Transverse colon (tissue), 4 donors: ENCODE measurements around the gene PPP1R14B.

ENCODE experiments used
- EP300 ChIP-seq: sonication (generic); formaldehyde crosslinking; IDR thresholded peaks from one replicate; pipeline ENCODE4 v1.6.1; 2017; ENCODE audit warnings: antibody characterized with exemption, low read depth
- POLR2AphosphoS5 ChIP-seq, 3 donors: sonication (generic); formaldehyde crosslinking; IDR thresholded peaks; one replicate each; pipeline ENCODE4 v1.6.1; 2016; ENCODE audit warnings: antibody characterized with exemption in 3 of 3
- TF ChIP-seq, protein P1 (sequence below), 5 experiments: fragments of 200-600 bp in 3 of 5; fragments of 450-650 bp in 2 of 5; sonication (generic) in 3 of 5; IDR thresholded peaks; 1 replicate in 2 of 5; 2 replicates in 3 of 5; pipeline ENCODE4 v1.5.1; 2016 to 2017; ENCODE audit warnings: antibody characterized with exemption in 5 of 5, inconsistent platforms in 3 of 5, mild to moderate bottlenecking in 2 of 5, moderate library complexity in 1 of 5

DNA sequence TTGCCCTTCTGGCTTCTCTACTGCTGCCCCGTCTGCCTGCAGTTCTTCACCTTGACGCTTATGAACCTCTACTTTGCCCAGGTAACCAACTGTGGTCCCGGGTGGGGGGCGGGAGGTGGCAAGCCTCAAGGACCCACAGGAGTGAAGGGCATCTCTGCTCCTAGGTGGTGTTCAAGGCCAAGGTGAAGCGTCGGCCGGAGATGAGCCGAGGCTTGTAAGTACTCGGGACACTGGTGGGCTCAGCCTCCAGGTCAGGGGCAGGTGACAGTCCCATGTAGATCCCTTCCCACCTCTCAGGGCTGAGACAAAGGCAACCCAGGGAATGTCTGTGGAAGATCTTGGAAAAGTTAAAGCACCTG is 40.0 kb upstream of the PPP1R14B start:
- no peak for TF ChIP-seq POLR2AphosphoS5 (IDR thresholded peaks at IDR 0.05)
- TF ChIP-seq EP300: no peak
- TF ChIP-seq, protein P1, sequence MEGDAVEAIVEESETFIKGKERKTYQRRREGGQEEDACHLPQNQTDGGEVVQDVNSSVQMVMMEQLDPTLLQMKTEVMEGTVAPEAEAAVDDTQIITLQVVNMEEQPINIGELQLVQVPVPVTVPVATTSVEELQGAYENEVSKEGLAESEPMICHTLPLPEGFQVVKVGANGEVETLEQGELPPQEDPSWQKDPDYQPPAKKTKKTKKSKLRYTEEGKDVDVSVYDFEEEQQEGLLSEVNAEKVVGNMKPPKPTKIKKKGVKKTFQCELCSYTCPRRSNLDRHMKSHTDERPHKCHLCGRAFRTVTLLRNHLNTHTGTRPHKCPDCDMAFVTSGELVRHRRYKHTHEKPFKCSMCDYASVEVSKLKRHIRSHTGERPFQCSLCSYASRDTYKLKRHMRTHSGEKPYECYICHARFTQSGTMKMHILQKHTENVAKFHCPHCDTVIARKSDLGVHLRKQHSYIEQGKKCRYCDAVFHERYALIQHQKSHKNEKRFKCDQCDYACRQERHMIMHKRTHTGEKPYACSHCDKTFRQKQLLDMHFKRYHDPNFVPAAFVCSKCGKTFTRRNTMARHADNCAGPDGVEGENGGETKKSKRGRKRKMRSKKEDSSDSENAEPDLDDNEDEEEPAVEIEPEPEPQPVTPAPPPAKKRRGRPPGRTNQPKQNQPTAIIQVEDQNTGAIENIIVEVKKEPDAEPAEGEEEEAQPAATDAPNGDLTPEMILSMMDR (IDR thresholded peaks at IDR 0.05): no peak
